ENCODE data around the gene MARK1.

DNA sequence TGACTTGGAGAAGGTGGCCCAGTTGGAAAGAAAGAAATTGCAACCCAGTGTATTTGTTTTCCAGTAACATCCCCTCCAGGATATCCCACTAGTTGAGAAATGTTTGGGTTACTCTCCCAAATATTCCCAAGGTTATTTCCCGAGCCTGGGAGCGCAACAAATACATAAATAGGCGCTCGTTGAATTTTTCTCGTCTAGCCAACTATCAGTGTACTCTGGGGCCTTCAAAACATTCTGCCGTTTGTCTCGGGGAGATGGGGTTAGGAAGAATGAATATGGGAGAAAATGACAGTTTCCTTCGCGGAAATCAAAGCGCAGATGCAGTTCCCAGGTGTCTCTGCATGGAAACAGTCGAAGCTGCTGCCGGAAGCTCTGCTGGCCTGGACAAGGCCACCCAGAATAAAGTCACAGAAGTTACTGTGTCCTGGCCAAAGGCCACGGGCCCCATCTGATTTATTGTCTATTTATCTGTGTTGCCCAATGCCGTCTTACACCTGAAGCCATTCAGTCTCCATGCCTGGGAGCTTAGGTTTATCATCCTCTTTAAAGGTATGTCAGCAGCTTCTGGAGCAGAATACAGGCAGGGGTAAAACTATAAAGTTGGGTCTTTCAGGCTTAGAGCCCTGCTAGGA lies 163.2 kb downstream of the MARK1 start:
- TF ChIP-seq, protein P1, sequence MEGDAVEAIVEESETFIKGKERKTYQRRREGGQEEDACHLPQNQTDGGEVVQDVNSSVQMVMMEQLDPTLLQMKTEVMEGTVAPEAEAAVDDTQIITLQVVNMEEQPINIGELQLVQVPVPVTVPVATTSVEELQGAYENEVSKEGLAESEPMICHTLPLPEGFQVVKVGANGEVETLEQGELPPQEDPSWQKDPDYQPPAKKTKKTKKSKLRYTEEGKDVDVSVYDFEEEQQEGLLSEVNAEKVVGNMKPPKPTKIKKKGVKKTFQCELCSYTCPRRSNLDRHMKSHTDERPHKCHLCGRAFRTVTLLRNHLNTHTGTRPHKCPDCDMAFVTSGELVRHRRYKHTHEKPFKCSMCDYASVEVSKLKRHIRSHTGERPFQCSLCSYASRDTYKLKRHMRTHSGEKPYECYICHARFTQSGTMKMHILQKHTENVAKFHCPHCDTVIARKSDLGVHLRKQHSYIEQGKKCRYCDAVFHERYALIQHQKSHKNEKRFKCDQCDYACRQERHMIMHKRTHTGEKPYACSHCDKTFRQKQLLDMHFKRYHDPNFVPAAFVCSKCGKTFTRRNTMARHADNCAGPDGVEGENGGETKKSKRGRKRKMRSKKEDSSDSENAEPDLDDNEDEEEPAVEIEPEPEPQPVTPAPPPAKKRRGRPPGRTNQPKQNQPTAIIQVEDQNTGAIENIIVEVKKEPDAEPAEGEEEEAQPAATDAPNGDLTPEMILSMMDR (IDR thresholded peaks at IDR 0.05), result no peak
- TF ChIP-seq, protein P2, sequence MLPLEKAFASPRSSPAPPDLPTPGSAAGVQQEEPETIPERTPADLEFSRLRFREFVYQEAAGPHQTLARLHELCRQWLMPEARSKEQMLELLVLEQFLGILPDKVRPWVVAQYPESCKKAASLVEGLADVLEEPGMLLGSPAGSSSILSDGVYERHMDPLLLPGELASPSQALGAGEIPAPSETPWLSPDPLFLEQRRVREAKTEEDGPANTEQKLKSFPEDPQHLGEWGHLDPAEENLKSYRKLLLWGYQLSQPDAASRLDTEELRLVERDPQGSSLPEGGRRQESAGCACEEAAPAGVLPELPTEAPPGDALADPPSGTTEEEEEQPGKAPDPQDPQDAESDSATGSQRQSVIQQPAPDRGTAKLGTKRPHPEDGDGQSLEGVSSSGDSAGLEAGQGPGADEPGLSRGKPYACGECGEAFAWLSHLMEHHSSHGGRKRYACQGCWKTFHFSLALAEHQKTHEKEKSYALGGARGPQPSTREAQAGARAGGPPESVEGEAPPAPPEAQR (CRISPR knock-in tag; IDR thresholded peaks at IDR 0.05), result no peak
- TF ChIP-seq, protein P3, sequence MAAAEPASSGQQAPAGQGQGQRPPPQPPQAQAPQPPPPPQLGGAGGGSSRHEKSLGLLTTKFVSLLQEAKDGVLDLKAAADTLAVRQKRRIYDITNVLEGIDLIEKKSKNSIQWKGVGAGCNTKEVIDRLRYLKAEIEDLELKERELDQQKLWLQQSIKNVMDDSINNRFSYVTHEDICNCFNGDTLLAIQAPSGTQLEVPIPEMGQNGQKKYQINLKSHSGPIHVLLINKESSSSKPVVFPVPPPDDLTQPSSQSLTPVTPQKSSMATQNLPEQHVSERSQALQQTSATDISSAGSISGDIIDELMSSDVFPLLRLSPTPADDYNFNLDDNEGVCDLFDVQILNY (CRISPR knock-in tag; IDR thresholded peaks at IDR 0.05), result no peak
- no peak for TF ChIP-seq TP53 (CRISPR knock-in tag; IDR thresholded peaks at IDR 0.05)
- no peak for TF ChIP-seq TEAD4 (CRISPR knock-in tag; IDR thresholded peaks at IDR 0.05)

Data from WTC11 (cell line).